ENCODE data around the gene NCKIPSD. TPM values are rescaled to one million over a fixed set of nuclear protein-coding genes. Genes with fewer than 3 reads are reported as not detected.
A peak's percentile ranks its signal among the peaks of the same experiment; 100 is the strongest.

The NCKIPSD gene
- total RNA-seq, 6 experiments from 2014 or later: 6.8 to 27.3 (median 12.3) TPM

- H3K4me3 ChIP-seq: peak overlapping the region in 2 of 3 donors; percentile 9 to 13
- H3K36me3 ChIP-seq: peaks cover 0 to 27% (median 20%) of the 10 kb centered on the region in 4 donors
- no peaks in the 10 kb centered on the region for H3K27me3 ChIP-seq
- H3K9me3 ChIP-seq: no peaks in the 10 kb centered on the region
- DNase-seq: peak in 1 of 3 donors; percentile 60
- 28% methylated on average over 4 of the region's 7 CpGs for WGBS (ENCODE audit: insufficient coverage, low coverage, low lambda C conversion rate, missing lambda C conversion rate)
- H3K27ac ChIP-seq: peak overlapping the region in 2 of 3 donors; percentile 29 to 33
- TF ChIP-seq CTCF (IDR thresholded peaks at IDR 0.05) (no peak), POLR2A (IDR thresholded peaks at IDR 0.05) (no peak)
- peak; percentile 15 to 42 (median 24) for ATAC-seq
- intact Hi-C loops (cut with DNase I): no loop called here
- H3K4me1 ChIP-seq: peaks cover 0 to 22% (median 5%) of the 10 kb centered on the region in 4 donors
These were observed 1.1 kb downstream of the NCKIPSD start for GRCh38 chr3:48684480-48685143.

GRCh38 chr3:48684054-48684349 lies 1.7 kb downstream of the NCKIPSD start:
- intact Hi-C loops (cut with DNase I): no loop called here
- peak overlapping the region in 1 of 3 donors; percentile 29 for H3K27ac ChIP-seq

GRCh38 chr3:48682786-48683185 lies 2.9 kb downstream of the NCKIPSD start:
- no peak overlapping the region for H3K27ac ChIP-seq
- intact Hi-C loops (cut with DNase I): no loop called here

More at GRCh38 chr3:48684054-48684349, 1.7 kb downstream of the NCKIPSD start:
- TF ChIP-seq POLR2A (IDR thresholded peaks at IDR 0.05): no peak
- TF ChIP-seq CTCF (IDR thresholded peaks at IDR 0.05): no peak
- Histone ChIP-seq H3K9me3 (no peaks in the 10 kb centered on the region), H3K4me1 (peaks cover 0 to 22% (median 5%) of the 10 kb centered on the region in 4 donors), H3K36me3 (peaks cover 0 to 24% (median 18%) of the 10 kb centered on the region in 4 donors), H3K27me3 (no peaks in the 10 kb centered on the region), H3K4me3 (peak overlapping the region in 1 of 3 donors; percentile 13)
- WGBS (ENCODE audit: insufficient coverage, low coverage, low lambda C conversion rate, missing lambda C conversion rate): 75% methylated on average over 5 of the region's 8 CpGs
- ATAC-seq (no peak), DNase-seq (no peak)

GRCh38 chr3:48681974-48682610 lies 3.6 kb downstream of the NCKIPSD start:
- H3K4me1 ChIP-seq: peaks cover 0 to 22% (median 5%) of the 10 kb centered on the region in 4 donors
- no peak for TF ChIP-seq POLR2A (IDR thresholded peaks at IDR 0.05)
- no peak for TF ChIP-seq CTCF (IDR thresholded peaks at IDR 0.05)
- H3K36me3 ChIP-seq: peaks cover 0 to 11% (median 10%) of the 10 kb centered on the region in 4 donors
- 100% methylated on average over 1 of the region's 17 CpGs for WGBS (ENCODE audit: insufficient coverage, low coverage, low lambda C conversion rate, missing lambda C conversion rate)
- DNase-seq: no peak
- no peak overlapping the region for H3K27ac ChIP-seq
- no peak overlapping the region for H3K4me3 ChIP-seq
- intact Hi-C loops (cut with DNase I): no loop called here
- ATAC-seq: no peak
- no peaks in the 10 kb centered on the region for H3K9me3 ChIP-seq
- H3K27me3 ChIP-seq: no peaks in the 10 kb centered on the region

More at GRCh38 chr3:48682786-48683185, 2.9 kb downstream of the NCKIPSD start:
- no peaks in the 10 kb centered on the region for H3K9me3 ChIP-seq
- DNase-seq (no peak), ATAC-seq (no peak)
- H3K27me3 ChIP-seq: no peaks in the 10 kb centered on the region
- no peak for TF ChIP-seq CTCF (IDR thresholded peaks at IDR 0.05)
- no peak for TF ChIP-seq POLR2A (IDR thresholded peaks at IDR 0.05)
- H3K4me3 ChIP-seq: no peak overlapping the region
- 61% methylated on average over 7 of the region's 9 CpGs for WGBS (ENCODE audit: insufficient coverage, low coverage, low lambda C conversion rate, missing lambda C conversion rate)
- H3K36me3 ChIP-seq: peaks cover 0 to 14% (median 10%) of the 10 kb centered on the region in 4 donors
- peaks cover 0 to 22% (median 5%) of the 10 kb centered on the region in 4 donors for H3K4me1 ChIP-seq

Data from right lobe of liver (tissue), 6 donors.